ENCODE measurements around the gene PDIK1L.

PDIK1L gene

DNA sequence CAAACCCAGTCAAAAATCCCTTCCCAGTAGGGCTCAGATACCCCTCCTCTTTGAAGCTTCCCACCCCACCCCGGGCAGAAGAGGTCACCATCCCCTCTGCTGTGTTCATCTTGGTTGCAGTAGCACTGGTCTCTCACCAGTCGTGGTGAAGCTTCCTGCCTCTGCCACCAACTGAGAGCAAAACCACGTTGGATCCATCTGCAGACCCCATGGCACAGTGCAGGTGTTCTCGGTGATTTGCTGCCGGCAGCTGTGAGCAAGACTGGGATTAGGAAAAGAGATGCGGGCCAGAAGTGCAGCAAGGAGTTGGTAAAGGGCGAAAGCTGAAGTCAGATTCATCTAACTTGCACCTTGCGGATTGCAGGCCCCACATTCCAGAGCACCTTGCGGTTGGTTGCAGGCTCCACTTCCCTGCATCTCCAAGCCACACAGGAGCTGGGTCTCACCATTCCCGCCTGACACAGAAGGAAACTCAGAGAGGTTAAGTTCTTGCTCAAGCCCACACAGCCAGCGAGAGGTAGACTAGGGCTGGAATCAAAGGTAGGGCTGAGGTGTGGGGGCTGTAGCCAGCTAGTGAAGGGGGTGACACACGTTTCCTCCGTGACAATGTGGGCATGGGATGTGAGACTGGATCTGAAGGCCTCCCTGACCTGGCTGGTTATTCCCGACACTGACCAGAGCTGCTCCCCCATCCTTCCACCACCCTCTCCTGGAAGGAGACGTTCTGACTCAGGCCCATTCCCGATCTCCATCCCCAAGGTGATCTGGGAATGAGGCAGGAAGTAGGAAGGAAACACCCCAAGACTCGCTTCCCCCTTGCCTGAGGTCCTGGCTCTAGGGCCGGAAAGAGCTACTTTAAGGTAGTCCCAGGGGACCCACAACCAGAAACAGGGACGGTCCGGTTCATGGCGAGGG lies 44.0 kb downstream of the PDIK1L start:
- no peak for DNase-seq

DNA sequence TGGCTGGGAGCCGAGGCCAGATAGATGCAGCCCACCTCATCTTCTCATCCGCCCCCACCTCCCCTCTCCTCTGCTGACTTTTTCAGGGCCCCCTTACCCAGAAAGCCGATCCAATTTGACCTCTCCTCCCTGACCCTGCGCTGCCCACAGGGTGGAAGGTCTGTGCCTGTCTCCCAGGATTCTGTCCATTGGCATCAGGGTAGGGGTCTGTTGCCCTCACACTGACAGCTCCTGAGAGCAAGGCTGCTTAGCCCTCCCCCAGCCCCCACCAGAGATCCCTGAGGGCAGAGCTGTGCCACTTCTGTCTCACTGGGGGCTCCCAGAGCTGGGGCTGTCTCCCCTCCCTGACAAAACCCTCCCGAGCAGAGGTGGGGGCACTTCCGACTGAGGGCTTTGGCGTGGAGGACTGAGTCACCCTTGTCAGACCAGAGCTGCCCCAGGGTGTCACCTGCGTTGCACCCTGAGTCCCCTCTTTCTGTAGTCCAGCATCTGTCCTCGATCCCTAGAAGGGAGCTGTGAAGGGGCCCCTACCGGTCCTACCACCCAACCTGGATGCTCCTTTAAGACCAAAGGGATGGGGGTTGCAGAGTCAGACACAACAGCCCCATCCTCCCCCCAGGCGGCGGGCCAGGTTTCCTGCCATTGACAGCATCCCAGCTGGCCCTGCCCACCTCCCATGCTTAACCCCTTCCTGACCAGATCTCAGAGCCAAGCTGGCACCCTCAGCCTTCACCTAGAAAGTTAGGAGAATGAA lies 44.8 kb downstream of the PDIK1L start:
- DNase-seq = no peak

DNA sequence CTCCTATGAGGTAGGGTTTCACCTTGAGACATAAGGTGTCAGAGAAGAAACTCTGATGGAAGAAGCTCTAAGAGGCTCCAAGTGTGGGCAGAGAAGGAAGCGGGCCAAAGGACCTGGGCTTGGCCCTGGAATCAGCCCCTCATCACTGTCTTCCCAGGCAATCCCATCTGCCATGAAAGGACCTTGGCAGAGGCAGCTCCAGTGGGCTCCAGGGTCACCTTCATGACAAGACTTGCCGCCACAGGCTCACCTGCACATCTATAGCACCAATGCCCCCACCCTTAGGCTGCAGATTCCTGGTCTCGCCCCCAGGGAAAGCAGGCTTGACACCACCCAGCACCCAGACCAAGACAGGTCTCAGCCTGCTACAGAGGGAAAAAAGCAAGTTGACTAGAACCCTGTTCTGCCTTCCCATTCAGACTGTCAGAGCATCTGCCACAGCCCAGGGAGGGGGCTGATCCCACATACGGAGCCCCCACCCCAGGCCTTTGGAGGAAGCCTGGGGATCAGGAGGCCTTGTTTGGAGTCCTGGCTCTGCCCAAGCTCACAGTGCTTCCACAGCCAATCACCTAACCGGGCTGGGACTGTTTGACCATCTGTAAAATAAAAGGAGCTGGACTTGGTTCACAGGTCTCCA lies 46.8 kb downstream of the PDIK1L start:
- DNase-seq = no peak

DNA sequence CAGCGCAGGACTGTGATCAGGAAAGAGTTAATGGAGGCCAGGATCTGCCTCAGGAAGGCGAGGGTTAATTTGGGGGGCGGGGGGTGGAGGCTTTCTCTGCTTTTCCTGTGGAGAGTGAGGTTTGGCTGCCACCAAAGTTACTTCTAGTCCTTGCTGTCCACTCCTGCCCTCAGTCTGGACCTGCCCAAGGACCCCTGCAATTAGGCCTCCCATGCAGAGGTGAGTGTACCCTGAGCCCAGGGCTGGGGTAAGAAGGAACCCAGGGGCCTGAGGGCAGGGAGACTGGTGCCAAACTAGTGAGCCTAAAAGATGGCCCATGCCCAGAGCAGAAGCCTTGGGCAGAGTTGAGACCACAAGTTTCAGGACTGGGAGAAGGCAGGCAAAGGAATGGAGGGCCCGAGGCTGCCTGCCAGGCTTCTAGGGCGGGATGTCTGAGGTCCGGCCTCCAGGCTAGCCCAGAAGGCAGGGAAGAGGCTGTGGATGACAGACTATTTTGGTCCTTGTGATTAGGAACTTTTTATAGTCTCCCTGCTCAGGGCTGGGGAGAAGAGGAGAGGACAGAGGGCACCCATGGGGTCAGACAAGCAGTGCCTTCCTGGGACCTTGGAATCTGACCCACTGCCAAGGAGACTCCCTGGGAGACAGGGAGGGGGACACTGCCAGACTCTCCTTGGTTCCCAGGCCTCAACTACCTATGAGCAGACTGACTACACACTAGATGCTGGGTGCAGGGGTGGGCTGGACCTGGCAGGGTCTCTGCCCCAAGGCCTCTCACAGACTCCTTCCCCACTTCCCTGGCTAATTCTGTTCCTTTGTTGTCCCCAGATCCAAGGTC lies 47.5 kb downstream of the PDIK1L start, which contains the start of gene FAM110D:
Gene FAM110D (plus strand): TSS at position 172 of the 835 bp plus-strand sequence. CDS start 2,213 bp downstream, outside the sequence.
- DNase-seq = no peak

DNA sequence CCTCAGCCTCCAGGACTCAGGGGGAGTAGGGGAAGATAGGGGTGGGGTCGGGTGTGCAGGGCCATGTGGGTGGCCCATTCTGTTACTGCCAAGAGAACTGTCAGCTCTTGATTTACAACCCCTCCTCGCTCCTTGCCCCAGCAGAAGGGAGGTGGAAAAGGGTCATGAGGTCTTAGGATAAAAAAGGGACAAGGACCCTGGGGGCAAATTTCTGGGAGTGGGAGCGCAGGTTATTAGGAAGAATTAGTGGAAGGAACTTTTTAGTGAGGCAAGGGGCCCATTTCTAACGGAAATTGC lies 48.1 kb downstream of the PDIK1L start:
- DNase-seq = no peak

DNA sequence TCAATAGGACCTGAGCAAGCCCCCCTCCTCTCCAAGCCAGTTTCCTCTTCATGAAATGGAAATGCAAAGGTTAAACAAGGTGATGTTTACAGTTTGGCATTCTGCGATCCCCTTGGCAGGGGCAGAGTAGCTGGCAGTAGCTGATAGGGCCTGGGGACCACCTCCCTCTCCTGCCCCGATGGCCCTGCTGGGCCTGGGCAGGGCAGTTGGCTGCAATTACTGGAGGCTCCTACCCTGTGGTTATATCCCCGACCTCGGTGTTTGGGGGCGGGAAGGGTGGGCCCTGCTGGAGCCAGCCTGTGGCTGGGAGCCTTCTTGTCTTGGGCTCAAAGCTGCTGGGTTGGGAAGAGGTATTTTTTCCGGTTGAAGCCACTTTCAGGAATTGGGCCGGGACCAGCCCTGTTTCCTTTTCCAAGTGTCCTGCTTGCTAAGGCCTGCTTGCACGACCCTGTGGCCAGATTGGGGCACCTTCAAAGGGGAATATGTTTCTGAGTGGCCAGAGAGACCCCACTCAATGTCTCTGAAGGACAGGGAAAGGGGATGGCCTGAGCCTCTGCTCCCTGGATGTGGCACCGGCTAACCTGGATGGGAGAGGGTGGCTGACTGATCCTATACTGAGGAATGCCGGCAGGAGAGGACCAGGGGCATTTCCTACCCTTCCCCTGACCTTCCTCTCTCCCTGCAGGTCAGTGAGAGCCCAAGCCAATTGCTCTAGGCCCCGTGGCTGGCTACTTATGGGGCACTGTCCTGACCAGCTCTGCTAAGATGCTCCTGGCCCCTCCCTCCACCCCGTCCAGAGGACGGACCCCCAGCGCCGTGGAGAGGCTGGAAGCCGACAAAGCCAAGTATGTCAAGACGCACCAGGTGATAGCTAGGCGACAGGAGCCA lies 49.1 kb downstream of the PDIK1L start:
- no peak for DNase-seq

DNA sequence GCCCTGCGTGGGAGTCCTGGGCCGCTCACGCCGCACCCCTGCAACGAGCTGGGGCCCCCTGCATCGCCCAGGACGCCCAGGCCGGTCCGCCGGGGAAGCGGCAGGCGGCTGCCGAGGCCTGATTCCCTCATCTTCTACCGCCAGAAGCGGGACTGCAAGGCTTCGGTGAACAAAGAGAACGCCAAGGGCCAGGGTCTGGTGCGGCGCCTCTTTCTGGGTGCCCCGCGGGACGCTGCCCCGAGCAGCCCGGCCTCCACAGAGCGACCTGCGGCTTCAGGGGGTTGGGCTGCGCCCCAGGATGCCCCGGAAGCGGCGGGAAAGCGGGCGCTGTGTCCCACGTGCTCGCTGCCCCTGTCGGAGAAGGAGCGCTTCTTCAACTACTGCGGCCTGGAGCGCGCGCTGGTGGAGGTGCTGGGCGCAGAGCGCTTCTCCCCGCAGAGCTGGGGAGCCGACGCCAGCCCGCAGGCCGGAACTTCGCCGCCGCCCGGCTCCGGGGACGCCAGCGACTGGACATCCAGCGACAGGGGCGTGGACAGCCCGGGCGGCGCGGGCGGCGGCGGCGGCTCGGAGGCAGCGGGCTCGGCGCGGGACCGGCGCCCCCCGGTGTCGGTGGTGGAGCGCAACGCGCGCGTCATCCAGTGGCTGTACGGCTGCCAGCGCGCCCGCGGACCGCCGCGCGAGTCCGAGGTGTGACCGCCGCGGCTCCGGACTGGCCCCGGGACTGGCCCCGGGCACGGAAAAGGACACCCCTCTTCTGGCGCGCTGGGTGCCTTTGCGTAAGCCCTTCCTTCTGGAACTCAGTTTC lies 50.0 kb downstream of the PDIK1L start:
- peak; percentile 45 for DNase-seq

DNA sequence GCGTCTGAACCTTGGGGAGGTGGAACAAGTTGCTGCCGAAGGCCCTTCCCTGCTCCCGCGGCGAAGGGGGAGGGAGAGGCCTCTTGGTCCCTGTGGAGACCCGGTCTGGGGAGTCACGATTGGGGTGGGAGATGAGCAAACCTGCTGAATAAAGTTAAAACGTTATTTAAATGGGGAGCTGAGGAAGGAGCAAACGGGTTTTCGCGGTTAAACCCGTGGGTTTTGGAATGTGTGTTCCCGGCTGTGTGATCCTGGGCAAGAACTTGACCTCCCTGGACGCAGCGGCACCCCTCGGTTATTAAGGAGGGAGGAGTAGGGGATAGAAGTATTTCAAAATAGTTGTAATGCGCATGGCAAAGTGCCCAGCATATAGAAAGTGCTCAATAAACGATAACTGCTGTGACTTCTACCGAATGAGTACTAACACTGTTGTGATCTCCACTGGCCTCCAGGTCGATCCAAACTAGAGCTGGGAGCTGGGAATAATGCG lies 50.6 kb downstream of the PDIK1L start:
- DNase-seq = no peak

DNA sequence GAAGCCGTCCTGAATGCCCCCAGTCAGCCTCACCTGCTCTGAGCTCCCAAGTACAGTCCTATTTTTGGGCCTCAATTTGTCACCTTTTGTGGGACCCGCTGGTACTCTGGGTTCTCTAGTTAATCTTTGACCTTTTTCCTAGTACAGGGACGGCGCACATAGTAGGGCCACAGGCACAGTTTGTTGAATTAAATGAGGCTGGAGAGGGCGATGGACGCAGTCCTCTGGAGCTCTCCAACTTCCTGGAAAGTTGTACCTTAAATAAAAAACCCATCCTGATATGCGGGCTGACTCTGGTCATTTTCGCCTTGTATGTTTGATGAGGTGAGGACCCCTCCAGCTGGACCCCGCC lies 52.0 kb downstream of the PDIK1L start:
- DNase-seq = no peak

DNA sequence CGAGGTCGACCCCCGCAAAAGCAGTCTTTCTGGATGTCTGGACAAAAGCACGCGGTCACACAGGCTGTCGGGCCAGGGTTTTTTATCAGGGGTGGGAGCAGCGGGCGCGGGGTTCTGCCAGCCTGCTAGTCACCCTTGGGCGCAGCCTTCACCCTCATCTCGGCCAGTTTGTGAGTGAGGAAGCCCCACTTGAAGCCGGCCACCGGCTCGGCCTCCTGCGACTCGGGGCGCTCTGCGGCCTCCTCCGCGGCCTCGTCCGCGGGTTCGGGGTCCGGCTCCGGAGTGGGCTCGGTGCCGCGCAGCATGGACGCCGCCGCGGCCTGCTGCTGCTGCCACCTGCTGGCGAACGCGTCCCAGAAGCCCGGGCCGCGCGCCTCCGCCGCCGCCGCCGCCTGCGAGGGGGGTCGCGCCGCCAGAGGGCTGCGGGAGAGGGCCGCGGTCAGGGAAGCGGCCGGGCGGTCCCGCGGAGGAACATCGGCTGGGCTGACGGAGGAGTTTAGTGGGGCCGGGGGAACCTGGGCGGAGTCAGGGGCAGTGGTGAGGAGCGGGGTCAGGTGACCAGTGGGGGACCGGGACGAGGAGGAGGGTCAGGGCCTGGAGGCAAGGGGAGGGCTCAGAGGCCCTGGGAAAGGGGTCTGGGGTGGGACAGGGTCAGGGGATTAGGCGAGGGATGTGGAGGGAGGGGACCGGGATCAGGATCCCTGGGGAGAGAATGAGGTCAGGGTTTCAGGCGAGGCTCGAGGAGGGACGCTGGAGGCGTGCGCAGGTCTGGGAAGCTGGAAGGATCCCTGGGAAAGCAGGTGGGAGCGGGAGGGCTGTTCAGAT lies 52.6 kb downstream of the PDIK1L start:
- peak; percentile 34 for DNase-seq

DNA sequence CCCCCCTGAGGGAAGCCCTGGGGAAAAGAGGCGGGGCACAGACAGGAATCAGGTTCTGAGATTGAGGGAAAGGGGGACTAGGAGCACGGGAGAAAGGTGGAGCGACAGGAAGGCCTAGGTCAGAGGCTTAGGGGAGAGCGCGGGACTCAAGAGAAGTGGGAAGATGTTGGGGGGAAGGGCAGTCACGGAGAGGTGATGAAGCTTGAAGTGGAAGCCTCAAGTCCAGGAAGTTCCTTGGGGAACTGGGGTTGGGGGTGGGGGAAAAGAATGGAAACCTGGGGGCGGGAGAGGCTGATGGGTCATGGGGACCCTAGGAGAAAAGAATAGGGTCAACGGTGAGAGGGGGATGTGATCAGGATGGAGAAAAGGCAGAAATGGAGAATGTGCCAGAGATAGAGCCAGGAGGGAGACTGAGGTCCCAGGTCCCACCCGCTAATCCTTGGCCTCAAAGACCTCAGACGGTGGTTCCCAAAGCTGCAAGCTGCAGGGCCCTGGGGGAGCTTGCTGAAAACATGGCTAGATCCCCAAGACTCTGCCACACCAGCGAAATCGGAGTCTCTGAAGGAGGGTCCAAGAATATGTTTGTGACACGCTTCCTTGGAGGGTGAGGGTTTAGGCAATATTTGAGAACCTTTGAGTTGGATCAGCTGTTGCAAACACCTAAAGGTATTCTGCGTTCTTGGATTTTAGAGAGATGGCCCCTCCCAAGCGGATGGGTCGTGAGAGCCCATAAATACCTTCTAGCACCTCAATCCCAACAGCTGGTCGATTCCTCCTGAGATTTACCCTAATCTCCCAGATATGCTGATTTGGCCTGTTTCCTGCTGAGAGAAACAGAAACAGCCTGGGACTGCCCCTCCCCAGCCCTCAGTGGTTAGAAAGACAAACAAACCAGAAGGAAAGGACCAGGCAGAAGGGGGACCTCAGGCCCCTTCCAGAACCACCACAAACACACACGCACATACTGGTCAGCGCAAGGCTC lies 53.5 kb downstream of the PDIK1L start:
- no peak for DNase-seq

DNA sequence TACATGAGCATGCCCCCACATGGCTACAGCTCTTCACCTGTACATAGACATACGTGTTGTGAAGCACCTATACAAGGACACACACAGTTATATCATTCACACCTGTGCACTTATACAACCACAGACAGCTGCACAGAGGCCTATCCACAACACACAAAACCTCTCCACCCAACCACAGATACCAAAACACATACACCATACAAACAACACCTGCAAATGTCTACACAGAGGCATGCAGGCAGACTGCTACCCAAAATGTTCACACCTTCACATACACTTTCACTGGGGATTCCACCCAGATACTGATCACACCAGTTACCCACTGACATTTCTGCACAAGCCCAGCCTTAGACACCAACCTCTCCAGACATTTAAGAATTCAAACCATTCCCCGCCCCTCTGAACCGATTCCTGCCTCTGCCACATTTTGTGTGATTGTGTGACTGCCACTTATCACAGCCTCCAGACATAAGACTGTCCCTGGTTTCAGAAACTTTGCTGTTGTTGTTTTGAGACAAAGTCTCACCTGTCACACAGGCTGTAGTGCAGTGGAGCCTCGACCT lies 55.2 kb downstream of the PDIK1L start:
- no peak for DNase-seq

DNA sequence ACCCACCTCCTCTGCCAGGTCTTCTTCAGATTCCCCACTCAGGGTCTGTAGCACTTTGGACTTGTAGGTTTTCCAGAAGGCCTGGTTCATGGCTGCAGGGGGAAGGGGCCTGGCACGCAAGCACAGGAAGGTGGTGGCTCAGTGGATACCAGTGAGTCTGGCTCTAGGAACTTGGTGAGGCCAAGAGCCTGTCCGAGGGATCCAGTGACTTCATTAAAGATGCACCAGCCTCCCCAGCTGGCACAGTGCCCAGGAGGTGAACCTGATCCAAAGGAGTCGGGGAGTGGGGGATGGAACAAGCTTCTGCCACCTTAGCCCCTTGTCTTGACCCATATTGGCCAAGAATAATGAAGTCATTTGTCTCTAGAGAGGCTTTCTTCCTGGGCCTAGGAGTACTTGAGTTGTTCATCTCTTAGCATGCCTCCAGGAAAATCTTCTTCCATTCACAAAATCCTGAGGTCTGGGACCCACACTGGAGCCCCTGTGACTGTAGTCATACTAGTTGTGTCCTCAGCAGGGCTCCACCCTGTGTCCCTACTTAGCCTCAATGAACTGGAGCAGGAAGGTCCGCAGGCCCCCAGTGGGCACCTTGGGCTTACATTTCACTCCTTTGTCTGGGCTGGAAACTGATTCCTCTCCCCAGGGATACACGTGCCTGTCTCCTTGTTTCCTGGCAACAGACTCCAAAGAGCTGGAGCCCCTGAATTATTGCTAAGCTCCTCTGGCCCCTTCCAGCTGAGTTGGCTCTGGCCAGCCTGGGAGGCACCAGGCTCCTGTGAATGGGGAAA lies 57.0 kb downstream of the PDIK1L start, which contains the start of gene C1orf232:
Gene C1orf232 (minus strand): TSS at position 554 of the 788 bp plus-strand sequence. CDS start 464 bp downstream, at position 90.
- DNase-seq = no peak

DNA sequence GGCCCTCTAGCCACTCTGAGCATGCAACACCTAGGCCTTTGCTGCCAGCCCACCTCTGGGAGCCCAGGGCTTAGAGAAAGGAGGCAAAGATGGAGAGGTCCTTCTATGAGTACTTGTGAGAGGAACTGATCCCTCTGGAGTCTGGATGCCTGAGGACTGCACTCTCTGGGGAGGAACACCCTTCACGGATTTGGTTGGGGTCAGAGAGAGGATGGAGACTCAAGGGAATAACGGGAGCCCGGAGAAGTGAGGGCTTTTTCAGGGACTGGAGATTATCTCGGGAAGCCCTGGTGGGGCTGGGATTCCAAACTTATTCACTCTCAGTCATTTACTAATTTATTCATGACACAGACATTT lies 57.6 kb downstream of the PDIK1L start:
- DNase-seq = no peak

DNA sequence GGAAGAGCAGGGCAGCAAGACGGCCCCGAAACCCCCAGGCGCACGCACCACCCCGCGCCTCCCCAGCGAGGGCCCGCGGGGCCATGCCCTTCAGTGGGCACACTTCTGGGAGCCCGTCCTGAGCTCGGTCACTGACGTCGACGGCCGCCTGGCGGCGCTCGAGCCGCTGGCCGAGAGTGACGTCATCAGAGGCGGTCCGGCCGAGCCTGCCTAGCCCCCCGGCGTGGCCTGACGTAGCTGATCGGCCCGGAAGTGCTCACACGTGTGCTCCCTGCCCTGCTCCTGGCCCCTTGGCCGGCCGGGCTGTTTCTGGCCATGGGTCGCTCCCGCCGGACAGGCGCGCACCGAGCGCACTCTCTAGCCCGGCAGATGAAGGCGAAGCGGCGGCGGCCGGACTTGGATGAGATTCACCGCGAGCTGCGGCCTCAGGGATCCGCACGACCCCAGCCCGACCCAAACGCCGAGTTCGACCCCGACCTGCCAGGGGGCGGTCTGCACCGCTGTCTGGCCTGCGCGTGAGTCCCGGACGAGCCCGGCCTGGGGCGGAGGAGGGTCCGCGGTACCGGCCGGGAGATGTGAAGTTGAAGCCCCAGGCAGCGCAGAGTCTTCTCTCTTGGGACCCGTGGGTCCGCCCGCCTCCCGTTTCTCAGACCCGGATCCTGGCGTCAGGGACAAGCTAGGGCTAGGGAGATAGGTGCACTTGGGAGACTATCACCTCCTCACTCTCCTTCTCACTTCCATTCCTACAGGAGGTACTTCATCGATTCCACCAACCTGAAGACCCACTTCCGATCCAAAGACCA lies 58.2 kb downstream of the PDIK1L start, which contains the start of gene ZNF593:
Gene ZNF593 (plus strand): TSS at position 240 of the 803 bp plus-strand sequence. CDS start 76 bp downstream, at position 316.
- DNase-seq = peak; percentile 92

DNA sequence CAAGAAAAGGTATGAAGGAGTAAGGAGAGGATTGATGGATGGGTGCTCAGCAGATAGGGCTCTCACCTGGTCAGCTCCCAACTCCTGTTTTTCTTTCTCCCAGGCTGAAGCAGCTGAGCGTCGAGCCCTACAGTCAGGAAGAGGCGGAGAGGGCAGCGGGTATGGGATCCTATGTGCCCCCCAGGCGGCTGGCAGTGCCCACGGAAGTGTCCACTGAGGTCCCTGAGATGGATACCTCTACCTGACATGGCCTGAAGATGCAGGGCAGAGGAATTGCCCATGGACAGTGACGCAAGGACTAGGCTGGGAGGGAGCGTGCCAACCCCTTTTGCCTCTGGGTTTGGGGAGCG lies 58.8 kb downstream of the PDIK1L start:
- DNase-seq = no peak
